ELR (cell line): ENCODE results near the gene DLG2.
"Not testable (repeated sequence)": the region's sequence is repeated elsewhere in the genome, so short reads cannot be mapped to it uniquely, and the experiment has no call there.

ENCODE experiments used
- DNase-seq: peaks from one replicate; pipeline ENCODE4 v3.0.0-alpha.2; 2015; ENCODE audit warnings: low read depth

Gene DLG2

GRCh38 chr11:85316967-85317366 is 310.2 kb downstream of the DLG2 start:
- no peak for DNase-seq

GRCh38 chr11:85313741-85314140 is 313.4 kb downstream of the DLG2 start:
- DNase-seq = no peak

- DNase-seq = no peak
Observed at GRCh38 chr11:85310479-85310878, 316.7 kb downstream of the DLG2 start.

GRCh38 chr11:85307366-85307765 is 319.8 kb downstream of the DLG2 start:
- peak; percentile 65 for DNase-seq

GRCh38 chr11:85301895-85302678 is 325.1 kb downstream of the DLG2 start:
- DNase-seq = no peak

GRCh38 chr11:85299258-85299942 is 327.7 kb downstream of the DLG2 start:
- no peak for DNase-seq

GRCh38 chr11:85295694-85296271 is 331.4 kb downstream of the DLG2 start:
- DNase-seq = no peak

GRCh38 chr11:85281550-85281949 is 345.6 kb downstream of the DLG2 start:
- no peak for DNase-seq

- no peak for DNase-seq
Observed at GRCh38 chr11:85279267-85279666, 347.9 kb downstream of the DLG2 start.

GRCh38 chr11:85277693-85278092 is 349.5 kb downstream of the DLG2 start:
- DNase-seq = no peak

GRCh38 chr11:85276332-85276731 is 350.8 kb downstream of the DLG2 start:
- DNase-seq = peak; percentile 4

- not testable (repeated sequence) for DNase-seq
Observed at GRCh38 chr11:85270315-85270714, 356.8 kb downstream of the DLG2 start.

GRCh38 chr11:85269109-85269508 is 358.0 kb downstream of the DLG2 start:
- no peak for DNase-seq

- no peak for DNase-seq
Observed at GRCh38 chr11:85266646-85267045, 360.5 kb downstream of the DLG2 start.

- no peak for DNase-seq
Observed at GRCh38 chr11:85263328-85263727, 363.8 kb downstream of the DLG2 start.

GRCh38 chr11:85257837-85258236 is 369.3 kb downstream of the DLG2 start:
- DNase-seq = no peak

- no peak for DNase-seq
Observed at GRCh38 chr11:85256433-85256832, 370.7 kb downstream of the DLG2 start.

GRCh38 chr11:85249482-85249881 is 377.7 kb downstream of the DLG2 start:
- no peak for DNase-seq

- DNase-seq = no peak
Observed at GRCh38 chr11:85247797-85248196, 379.3 kb downstream of the DLG2 start.

GRCh38 chr11:85238906-85239305 is 388.2 kb downstream of the DLG2 start:
- no peak for DNase-seq

- not testable (repeated sequence) for DNase-seq
Observed at GRCh38 chr11:85238038-85238437, 389.1 kb downstream of the DLG2 start.

GRCh38 chr11:85236211-85236610 is 390.9 kb downstream of the DLG2 start:
- no peak for DNase-seq

GRCh38 chr11:85232559-85232958 is 394.6 kb downstream of the DLG2 start:
- DNase-seq = no peak
